GM12878 (cell line): ENCODE measurements around the gene MARCHF9. TPM values are rescaled to one million over a fixed set of nuclear protein-coding genes. Genes with fewer than 3 reads are reported as not detected.

Experiments
- ATAC-seq: fragments of 200-7000 bp; cut with Tn5 transposase; 3 replicates; pipeline ENCODE4 v1.9.1; 2020; ENCODE audit warnings: mild to moderate bottlenecking, moderate library complexity
- BruUV-seq: library from RNA; stranded (reverse); fragments of 400-500 nt; replicated peaks from 2 replicates; lab custom pipeline; 2021; lab: Mats Ljungman, UMichigan
- CTCF ChIA-PET: fragments of 300-600 bp; sonication (Branson Sonifier 250); formaldehyde crosslinking; extraction: SDS; loops from one replicate; lab custom pipeline; 2021; ENCODE audit warnings: inconsistent platforms; lab: Yijun Ruan, JAX
- POLR2A ChIA-PET: fragments of 350-600 bp; formaldehyde crosslinking; extraction: SDS; loops from one replicate; lab custom pipeline; 2021; ENCODE audit warnings: inconsistent platforms; lab: Charles Lee
- RAD21 ChIA-PET: fragments of 300-600 bp; sonication (Branson Sonifier 250); formaldehyde crosslinking; loops from one replicate; lab custom pipeline; 2023; ENCODE audit warnings: antibody characterized with exemption; ENCODE audit not compliant: unreplicated experiment; lab: Charles Lee
- SMC1A ChIA-PET: fragments of 300-600 bp; sonication (Branson Sonifier 250); formaldehyde crosslinking; loops from one replicate; lab custom pipeline; 2023; ENCODE audit not compliant: unreplicated experiment, uncharacterized antibody; lab: Charles Lee
- DNase-seq: peaks from one replicate; pipeline ENCODE4 v3.0.0-alpha.2; 2011; ENCODE audit warnings: low read depth, low spot score
- FAIRE-seq: peaks from 3 replicates; lab custom pipeline; 2011; peaks lifted over from hg19 to GRCh38; lab: Jason Lieb, UNC
- H2AFZ ChIP-seq: 2 replicates; pipeline ENCODE4 v1.6.0; 2011; ENCODE audit warnings: low read depth, low read length, control low read depth; ENCODE audit not compliant: control insufficient read depth
- H3K27ac ChIP-seq: 2 replicates; pipeline ENCODE4 v1.5.1; 2011; ENCODE audit warnings: control low read depth; ENCODE audit not compliant: control insufficient read depth, insufficient read depth
- H3K27me3 ChIP-seq, 2 experiments: replicated peaks in 1 of 2; 2 replicates each; pipeline versions ENCODE4 v1.6.0 to v1.6.1; 2011; ENCODE audit warnings: low read length in 1 of 2; ENCODE audit not compliant: control insufficient read depth in 2 of 2, insufficient read depth in 2 of 2
- H3K36me3 ChIP-seq, 2 experiments: 2 replicates each; pipeline ENCODE4 v1.5.1; 2011; ENCODE audit warnings: low read length in 1 of 2; ENCODE audit not compliant: control insufficient read depth in 2 of 2, insufficient read depth in 2 of 2
- H3K4me1 ChIP-seq: 2 replicates; pipeline ENCODE4 v1.6.1; 2011; ENCODE audit warnings: mild to moderate bottlenecking, low read length, moderate library complexity, mixed read lengths; ENCODE audit not compliant: control insufficient read depth, insufficient read depth
- H3K4me2 ChIP-seq: 2 replicates; pipeline ENCODE4 v1.6.0; 2011; ENCODE audit warnings: control low read depth; ENCODE audit not compliant: control insufficient read depth, insufficient read depth
- H3K4me3 ChIP-seq: fragments of 200-600 bp; sonication (generic); 2 replicates; pipeline ENCODE4 v1.5.1; 2016
- H3K79me2 ChIP-seq: 2 replicates; pipeline ENCODE4 v1.6.0; 2011; ENCODE audit warnings: low read length; ENCODE audit not compliant: control insufficient read depth, insufficient read depth
- H3K9ac ChIP-seq: 2 replicates; pipeline ENCODE4 v1.8.0; 2011; ENCODE audit warnings: low read length, control low read depth, mixed read lengths; ENCODE audit not compliant: control insufficient read depth, insufficient read depth
- H3K9me3 ChIP-seq: replicated peaks from 3 replicates; pipeline ENCODE4 v1.5.1; 2011; ENCODE audit warnings: mild to moderate bottlenecking, low read length; ENCODE audit not compliant: control insufficient read depth, insufficient read depth
- H4K20me1 ChIP-seq: 2 replicates; pipeline ENCODE4 v1.6.0; 2011; ENCODE audit not compliant: control insufficient read depth, insufficient read depth
- CUX1 ChIP-seq: IDR thresholded peaks from 2 replicates; pipeline ENCODE4 v1.6.1; 2012; ENCODE audit warnings: improper control_type of control experiment, low read depth, low read length; ENCODE audit not compliant: insufficient replicate concordance
- E4F1 ChIP-seq: fragments of 450-650 bp; IDR thresholded peaks from 2 replicates; pipeline ENCODE4 v1.6.1; 2018; ENCODE audit warnings: borderline replicate concordance, mild to moderate bottlenecking; ENCODE audit not compliant: partially characterized antibody
- HDAC6 ChIP-seq: fragments of 200-600 bp; sonication (generic); IDR thresholded peaks from one replicate; pipeline ENCODE4 v1.8.0; 2017; ENCODE audit warnings: antibody characterized with exemption; ENCODE audit not compliant: unreplicated experiment
- IRF5 ChIP-seq: fragments of 450-650 bp; IDR thresholded peaks from 2 replicates; pipeline ENCODE4 v1.6.1; 2017; ENCODE audit warnings: borderline replicate concordance
- ZNF207 ChIP-seq: fragments of 450-650 bp; IDR thresholded peaks from 2 replicates; pipeline ENCODE4 v1.6.1; 2014; ENCODE audit warnings: antibody characterized with exemption, mild to moderate bottlenecking, borderline replicate concordance
- in situ Hi-C: fragments of 300-500 bp; cut with MboI; formaldehyde crosslinking; loops from 9 replicates; pipeline ENCODE4 v1.14.3; 2018; ENCODE audit warnings: mixed read lengths
- intact Hi-C: fragments of 100-400 bp; cut with micrococcal nuclease; formaldehyde crosslinking; loops from one replicate; pipeline ENCODE4 v1.14.2; 2022; ENCODE audit not compliant: unreplicated experiment
- polyA plus RNA-seq, 11 experiments: library from polyadenylated mRNA; depleted of rRNA in 4 of 11; unstranded in 6 of 11; stranded (reverse) in 5 of 11; fragments of >200 nt; fragmentation: Nextera tagmentation in 4 of 11; fragmentation: Illumina TruSeq in 1 of 11; extraction: Ambion mirVana in 4 of 11; extraction: Trizol in 1 of 11; gene quantifications; 1 replicate in 1 of 11; 2 replicates in 10 of 11; pipeline versions ENCODE4 v1.2.1 to v1.2.3, GENCODE V29; 2011 to 2016; ENCODE audit warnings: inconsistent platforms in 2 of 11, missing spikeins in 2 of 11, low read depth in 1 of 11
- total RNA-seq, 4 experiments: library from RNA; depleted of rRNA in 3 of 4; stranded (reverse); fragments of >200 nt in 3 of 4; fragmentation: Illumina TruSeq in 1 of 4; extraction: Trizol in 1 of 4; gene quantifications; 2 replicates each; pipeline versions ENCODE4 v1.2.1 to v1.2.3, GENCODE V29; 2013 to 2021

The MARCHF9 gene
- total and polyA plus RNA-seq, 10 of the 15 experiments (the other 5 are each of a cell fraction or from before 2014, with no cell fraction given), result 2.4 to 29.3 (median 13.0) TPM

- Histone ChIP-seq H3K27ac (no peak overlapping the region), H3K4me1 (peaks cover 22% of the 10 kb centered on the region), H3K4me2 (no peak overlapping the region), H2AFZ (no peak overlapping the region), H3K36me3 (peaks cover 0 to 4% of the 10 kb centered on the region in 2 experiments; a peak in 2 of 4 replicates), H4K20me1 (no peaks in the 10 kb centered on the region), H3K27me3 (peaks cover 11 to 23% of the 10 kb centered on the region in 2 experiments; a peak in 3 of 4 replicates), H3K9me3 (no peaks in the 10 kb centered on the region), H3K4me3 (no peak overlapping the region), H3K79me2 (no peaks in the 10 kb centered on the region), H3K9ac (no peak overlapping the region)
- intact Hi-C loops (no loop called here), in situ Hi-C loops (no loop called here)
- FAIRE-seq, result no peak
- SMC1A ChIA-PET, result interaction anchor here (0.9 kb wide), 1 partner anchor 130 kb away, joined by 3 read pairs; no protein-coding TSS in a partner anchor
- no TSS peak for BruUV-seq
- no peak for DNase-seq
- ATAC-seq, result no peak
- CTCF ChIA-PET, result interaction anchor here (0.7 to 7.3 kb wide), 4 partner anchors 8 to 535 kb away, joined by 3 to 62 read pairs (median 6); partner anchors contain the start of gene MARCHF9
- POLR2A ChIA-PET, result no interaction called here
- TF ChIP-seq HDAC6 (no peak), CUX1 (no peak), E4F1 (no peak), ZNF207 (no peak), IRF5 (no peak)
- RAD21 ChIA-PET, result interaction anchor here (1.5 kb wide), 1 partner anchor 14 kb away, joined by 5 read pairs; no protein-coding TSS in a partner anchor
These were observed 12.4 kb downstream of the MARCHF9 start for GRCh38 chr12:57767305-57767698.
